ENCODE measurements around the gene FN1. TPM values are rescaled to one million over a fixed set of nuclear protein-coding genes. Genes with fewer than 3 reads are reported as not detected.
A peak's percentile ranks its signal among the peaks of the same experiment; 100 is the strongest.

The FN1 gene
- total and polyA plus RNA-seq, 2 experiments from 2014 or later = 240 to 241 TPM

DNA sequence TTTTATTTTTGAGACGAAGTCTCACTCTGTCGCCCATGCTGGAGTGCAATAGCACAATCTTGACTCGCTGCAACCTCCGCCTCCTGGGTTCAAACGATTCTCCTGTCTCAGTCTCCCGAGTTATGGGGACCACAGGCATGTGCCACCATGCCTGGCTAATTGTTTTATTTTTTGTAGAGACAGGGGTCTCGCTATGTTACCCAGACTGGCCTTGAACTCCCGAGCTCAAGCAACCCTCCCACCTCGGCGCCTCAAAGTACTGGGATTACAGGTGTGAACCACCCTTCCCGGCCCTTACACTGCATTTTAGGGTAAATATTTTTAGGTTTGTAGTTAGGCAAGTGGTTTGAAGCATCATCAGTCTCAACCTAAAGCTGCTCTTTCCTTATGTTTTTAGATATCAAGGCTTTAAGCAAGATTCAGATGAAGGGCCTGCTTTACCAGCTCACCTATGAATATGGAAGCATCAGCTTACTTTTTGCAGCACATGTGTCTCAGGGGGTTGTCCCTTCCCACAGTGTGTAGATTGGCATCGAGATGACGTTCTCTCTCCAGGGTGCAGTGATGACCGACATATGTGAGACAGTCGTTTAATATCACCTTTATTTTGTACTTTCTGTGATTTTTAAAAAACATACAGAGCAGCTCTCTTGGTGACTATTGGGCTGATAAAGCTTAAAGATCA is 76.8 kb downstream of the FN1 start:
- Histone ChIP-seq H3K4me3 (no peak overlapping the region), H3K27me3 (no peaks in the 10 kb centered on the region), H3K9me3 (ENCODE audit: low read depth) (no peaks in the 10 kb centered on the region), H3K4me1 (ENCODE audit: low read depth) (peaks cover 2% of the 10 kb centered on the region), H3K27ac (no peak overlapping the region), H3K36me3 (peaks cover 24% of the 10 kb centered on the region)
- DNase-seq (ENCODE audit: low read depth in 1 of 2, low spot score in 1 of 2) = peak in 1 of 2 donors; percentile 65
- no peak for TF ChIP-seq CTCF (IDR thresholded peaks at IDR 0.05; ENCODE audit: low read depth, low read length)

DNA sequence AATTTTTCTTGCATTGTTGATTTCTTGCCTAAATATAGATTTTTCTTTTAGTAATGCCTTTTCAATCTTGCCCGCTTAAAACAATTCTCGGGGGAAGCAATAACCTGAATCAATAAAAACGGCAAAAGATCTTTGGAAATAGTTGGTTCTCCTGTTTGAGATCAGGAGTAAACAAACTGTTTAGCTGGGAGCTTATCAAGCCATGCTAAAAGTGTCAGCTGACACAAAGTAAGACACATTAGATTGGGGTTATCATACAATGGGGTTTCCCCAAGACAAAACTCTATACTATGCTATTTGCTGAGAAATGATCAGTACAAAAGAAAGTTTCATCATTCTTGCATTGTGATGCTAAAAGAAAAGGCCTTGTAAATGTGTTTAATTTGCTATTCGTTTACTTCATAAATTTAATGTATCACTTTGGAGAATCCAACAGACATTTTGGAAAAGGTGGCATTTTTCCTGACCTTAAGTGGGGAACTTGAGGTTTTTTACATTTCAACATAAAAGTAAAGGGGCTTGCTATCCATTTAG is 77.5 kb downstream of the FN1 start:
- Histone ChIP-seq H3K9me3 (ENCODE audit: low read depth) (no peaks in the 10 kb centered on the region), H3K27me3 (no peaks in the 10 kb centered on the region), H3K4me3 (no peak overlapping the region), H3K4me1 (ENCODE audit: low read depth) (peaks cover 2% of the 10 kb centered on the region), H3K27ac (no peak overlapping the region), H3K36me3 (peaks cover 21% of the 10 kb centered on the region)
- TF ChIP-seq CTCF (IDR thresholded peaks at IDR 0.05; ENCODE audit: low read depth, low read length) = no peak
- DNase-seq (ENCODE audit: low read depth in 1 of 2, low spot score in 1 of 2) = peak in 1 of 2 donors; percentile 65

- no peak for TF ChIP-seq CTCF (IDR thresholded peaks at IDR 0.05; ENCODE audit: low read depth, low read length)
These were observed 78.2 kb downstream of the FN1 start for GRCh38 chr2:215357660-215358059.

DNA sequence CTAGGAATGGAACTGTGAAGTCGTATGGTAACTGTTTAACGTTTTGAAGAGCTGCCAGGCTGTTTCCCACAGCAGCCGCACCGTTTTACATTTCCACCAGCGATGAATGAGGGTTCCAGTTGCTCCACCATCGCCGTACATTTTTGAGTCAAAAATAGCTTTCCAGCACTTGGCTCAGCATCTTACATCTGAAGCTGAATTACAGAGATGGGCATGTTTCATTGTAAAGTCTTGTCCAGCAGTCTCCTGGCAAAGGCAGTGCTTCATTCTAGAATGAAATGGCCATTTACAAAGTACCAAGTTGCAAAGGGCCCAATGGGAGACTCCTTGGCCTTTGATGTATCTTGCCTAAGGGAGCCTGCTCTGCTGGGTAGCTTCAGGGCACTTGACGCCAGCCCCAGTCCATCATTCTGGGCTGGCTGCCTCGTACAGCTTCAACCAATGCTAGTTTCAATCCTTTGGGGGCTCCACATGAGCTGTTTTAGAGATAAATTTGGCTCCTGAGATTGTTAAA is 78.9 kb downstream of the FN1 start:
- Histone ChIP-seq H3K4me3 (no peak overlapping the region), H3K27ac (no peak overlapping the region), H3K4me1 (ENCODE audit: low read depth) (peaks cover 2% of the 10 kb centered on the region), H3K27me3 (no peaks in the 10 kb centered on the region), H3K36me3 (peaks cover 18% of the 10 kb centered on the region), H3K9me3 (ENCODE audit: low read depth) (no peaks in the 10 kb centered on the region)
- DNase-seq (ENCODE audit: low read depth in 1 of 2, low spot score in 1 of 2) = peak in 1 of 2 donors; percentile 79
- no peak for TF ChIP-seq CTCF (IDR thresholded peaks at IDR 0.05; ENCODE audit: low read depth, low read length)

More at GRCh38 chr2:215357660-215358059, 78.2 kb downstream of the FN1 start:
- DNase-seq (ENCODE audit: low read depth in 1 of 2, low spot score in 1 of 2) = peak in 1 of 2 donors; percentile 58
- peaks cover 2% of the 10 kb centered on the region for H3K4me1 ChIP-seq (ENCODE audit: low read depth)
- H3K36me3 ChIP-seq = peaks cover 21% of the 10 kb centered on the region
- H3K27me3 ChIP-seq = no peaks in the 10 kb centered on the region
- H3K4me3 ChIP-seq = no peak overlapping the region
- no peak overlapping the region for H3K27ac ChIP-seq
- H3K9me3 ChIP-seq (ENCODE audit: low read depth) = no peaks in the 10 kb centered on the region

DNA sequence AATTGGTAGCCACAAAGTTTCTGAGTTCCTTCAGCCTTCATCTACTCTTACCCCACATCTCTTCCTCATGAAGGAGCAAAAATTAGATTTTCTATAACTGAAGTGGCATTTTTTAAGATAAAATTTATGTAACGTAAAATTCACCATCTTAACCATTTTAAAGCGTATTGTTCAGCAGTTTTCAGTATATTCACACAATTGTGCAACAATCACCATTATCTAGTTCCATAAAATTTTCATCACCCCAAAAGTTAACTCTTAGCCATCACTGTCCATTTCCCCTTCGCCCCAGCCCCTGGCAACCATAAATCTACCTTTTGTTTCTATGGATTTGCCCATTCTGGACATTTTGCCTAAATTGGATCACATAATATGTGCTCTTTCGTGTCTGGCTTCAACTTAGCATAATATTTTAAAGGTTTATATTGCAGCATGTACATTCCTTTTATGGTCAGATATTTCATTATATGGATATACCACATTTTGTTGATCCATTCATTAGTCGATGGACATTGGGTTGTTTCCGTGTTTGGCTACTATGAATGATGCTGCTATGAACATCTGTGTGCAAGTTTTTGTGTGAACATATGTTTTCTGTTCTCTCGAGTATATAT is 79.4 kb downstream of the FN1 start:
- H3K4me3 ChIP-seq = no peak overlapping the region
- DNase-seq (ENCODE audit: low read depth in 1 of 2, low spot score in 1 of 2) = no peak
- peaks cover 2% of the 10 kb centered on the region for H3K4me1 ChIP-seq (ENCODE audit: low read depth)
- H3K9me3 ChIP-seq (ENCODE audit: low read depth) = no peaks in the 10 kb centered on the region
- no peak overlapping the region for H3K27ac ChIP-seq
- H3K36me3 ChIP-seq = peaks cover 14% of the 10 kb centered on the region
- no peak for TF ChIP-seq CTCF (IDR thresholded peaks at IDR 0.05; ENCODE audit: low read depth, low read length)
- no peaks in the 10 kb centered on the region for H3K27me3 ChIP-seq
